G401 (cell line): ENCODE data around the gene MKNK2. TPM values are rescaled to one million over a fixed set of nuclear protein-coding genes. Genes with fewer than 3 reads are reported as not detected.

Experiments used
- DNase-seq: peaks from one replicate; pipeline ENCODE4 v3.0.0-alpha.2; 2015; ENCODE audit warnings: low spot score
- in situ Hi-C: cut with HindIII; loops from 2 replicates; pipeline ENCODE4 v1.10.0; 2016; ENCODE audit warnings: low sequenced_read_pairs, mixed read lengths
- total RNA-seq: library from RNA; depleted of rRNA; stranded (reverse); fragments of >200 nt; shearing (Covaris generic); gene quantifications from 2 replicates; pipeline ENCODE4 v1.2.3, GENCODE V29; 2014

Gene MKNK2
- total RNA-seq, 1 experiment from 2014 or later: 118 TPM

DNA sequence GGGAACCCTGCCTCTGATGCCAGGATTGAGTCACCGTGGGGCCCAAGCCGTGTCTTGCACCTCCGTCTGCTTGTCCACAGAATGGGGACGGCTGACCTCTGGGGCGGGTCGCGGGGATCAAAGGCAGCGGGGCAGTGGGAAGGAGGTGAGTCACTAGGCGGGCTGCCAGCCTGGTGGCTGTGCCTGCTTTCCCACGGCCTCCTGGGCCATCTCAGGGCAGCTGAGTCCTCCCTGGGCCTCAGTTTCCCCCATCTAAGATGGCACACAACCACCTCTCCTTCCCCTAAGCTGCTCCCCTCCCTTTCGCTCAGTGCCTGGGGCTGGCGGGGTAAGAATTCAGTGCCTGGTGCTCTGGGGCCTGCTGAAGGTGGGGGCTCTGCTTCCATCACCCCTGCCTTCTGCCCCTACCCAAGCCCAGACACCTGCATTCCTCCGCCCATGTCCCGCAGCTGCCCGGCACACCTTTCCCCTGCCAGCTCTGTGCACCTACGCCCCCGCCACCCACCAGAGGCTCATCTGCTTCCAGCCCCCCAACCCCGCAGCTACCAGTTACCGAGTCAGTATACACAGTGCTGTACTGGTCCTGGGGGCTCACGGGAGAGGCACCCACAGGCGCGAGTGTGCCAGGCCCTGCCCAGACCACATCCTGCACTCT is 3.5 kb downstream of the MKNK2 start:
- in situ Hi-C loops: no loop called here
- DNase-seq: no peak

DNA sequence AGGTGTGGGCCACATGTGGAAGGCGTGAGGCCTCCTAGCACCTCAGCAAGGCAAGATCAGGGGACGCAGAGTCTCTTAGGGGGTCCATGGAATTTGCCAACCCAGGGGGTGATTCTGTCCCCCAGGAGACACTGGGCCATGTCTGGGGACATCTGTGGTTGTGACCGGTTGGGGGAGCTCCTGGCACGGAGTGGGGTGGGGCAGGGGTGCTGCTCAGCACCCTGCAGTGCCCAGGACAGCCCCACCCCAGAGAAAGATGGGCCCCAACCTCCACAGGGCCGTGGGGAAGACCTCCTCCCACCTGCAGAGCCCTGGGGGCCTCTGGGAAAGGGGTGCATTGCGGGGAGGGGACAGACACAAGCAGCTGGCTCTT is 4.0 kb downstream of the MKNK2 start:
- no peak for DNase-seq
- in situ Hi-C loops: no loop called here

DNA sequence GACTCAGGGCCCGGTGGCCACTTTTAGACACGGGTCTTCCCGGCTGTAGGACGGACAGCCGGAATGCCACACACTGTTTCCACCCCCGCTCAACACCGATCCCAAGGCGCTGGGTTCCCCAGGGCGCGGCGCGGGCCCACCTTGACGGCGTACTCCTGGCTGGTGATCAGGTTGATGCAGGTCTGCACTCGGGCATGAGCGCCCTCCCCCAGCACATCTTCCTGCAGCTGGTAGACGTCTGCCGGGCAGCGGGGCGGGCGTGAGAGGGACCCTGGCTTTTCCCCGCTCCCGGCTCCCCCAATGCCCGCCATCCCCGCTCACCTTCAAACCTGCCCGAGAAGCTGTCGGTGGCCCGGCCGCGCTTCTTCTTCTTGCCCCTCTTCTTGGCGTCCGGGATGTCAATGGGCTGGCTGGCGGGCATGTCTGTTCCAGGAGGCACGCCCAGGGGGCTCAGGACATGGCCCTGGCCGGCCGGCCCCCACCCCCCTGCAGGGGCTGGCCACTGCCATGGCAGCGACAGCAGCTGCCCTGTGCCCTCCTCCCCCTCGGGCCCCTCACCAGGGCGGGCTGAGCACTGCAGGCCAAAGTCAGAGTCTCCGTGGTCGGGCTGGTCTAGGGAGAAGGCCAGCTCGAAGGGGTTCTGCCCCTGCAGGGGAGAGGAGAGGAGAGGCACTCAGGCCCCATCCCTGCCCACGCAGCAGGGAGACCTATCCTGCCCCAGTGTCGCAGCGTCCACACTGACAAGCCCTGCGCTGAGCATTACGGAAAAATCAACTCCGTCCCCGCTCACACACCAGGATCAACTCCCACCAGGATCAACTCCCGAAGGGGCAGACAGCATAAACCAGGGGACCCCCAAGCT is 4.8 kb downstream of the MKNK2 start:
- in situ Hi-C loops: no loop called here

DNA sequence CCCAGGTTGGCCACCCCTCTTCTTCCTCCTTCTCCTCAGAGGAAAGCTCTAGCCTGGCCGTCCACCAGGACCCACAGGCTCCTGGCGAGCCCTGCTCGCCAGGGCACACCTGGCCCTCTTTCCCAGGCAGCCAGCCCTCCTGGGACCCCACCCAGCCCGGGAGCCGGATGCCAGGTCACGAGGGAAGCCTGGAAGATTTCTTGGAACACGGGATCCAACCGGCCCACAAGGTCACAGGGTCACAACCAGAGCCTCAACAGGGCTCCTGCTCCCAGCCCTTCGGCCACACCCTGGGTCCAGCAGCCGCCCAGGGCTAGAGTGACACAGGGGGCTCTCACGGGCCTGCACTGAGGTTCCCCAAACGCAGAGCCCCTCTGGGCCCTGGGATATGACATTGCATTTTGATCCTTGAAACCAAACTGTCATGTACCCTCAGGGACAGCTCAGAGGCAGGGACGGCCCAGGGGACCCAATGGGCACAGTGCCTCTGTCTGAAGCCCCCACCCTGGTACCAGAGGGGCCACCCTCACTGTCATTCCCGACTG is 5.5 kb downstream of the MKNK2 start:
- no peak for DNase-seq
- in situ Hi-C loops: no loop called here

More for the DNA sequence above, 4.8 kb downstream of the MKNK2 start:
- no peak for DNase-seq

DNA sequence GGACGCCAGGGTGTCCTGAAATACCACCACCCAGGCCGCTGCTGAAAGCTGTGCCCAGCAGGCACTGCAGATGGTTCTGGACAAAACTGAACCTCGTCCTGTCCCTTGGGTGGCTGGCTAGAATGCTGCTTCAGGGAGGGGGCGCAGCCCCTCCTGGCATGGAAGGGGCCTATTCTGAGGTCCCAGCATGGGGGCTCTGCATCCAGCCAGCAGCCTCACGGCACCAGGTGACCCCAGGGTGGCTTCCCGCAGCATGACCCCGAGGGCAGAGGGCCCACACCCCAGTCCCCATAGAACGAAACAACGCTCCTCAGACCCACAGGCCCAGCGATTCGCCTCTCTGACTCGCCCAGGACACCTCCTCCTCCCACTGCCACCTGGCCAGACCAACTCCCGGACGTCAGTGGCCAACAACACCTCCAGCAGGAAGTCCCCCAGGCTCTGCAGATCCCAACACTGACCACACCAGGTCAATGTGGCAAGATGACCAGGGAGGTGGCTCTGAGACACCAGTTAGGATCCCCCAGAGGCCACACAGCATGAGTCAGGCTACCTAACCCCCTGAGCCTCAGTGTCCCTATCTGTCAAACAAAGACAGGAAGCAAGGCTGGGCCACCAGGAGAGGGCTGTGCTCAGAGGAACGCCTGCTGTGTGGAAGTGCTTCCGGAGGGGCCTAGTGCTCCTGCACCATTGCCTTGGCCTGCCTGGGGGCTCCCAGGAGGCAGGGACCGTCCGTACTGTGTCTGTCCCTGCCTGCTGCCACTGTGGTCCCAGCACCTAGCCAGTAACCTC is 6.1 kb downstream of the MKNK2 start:
- no peak for DNase-seq
- in situ Hi-C loops: no loop called here

DNA sequence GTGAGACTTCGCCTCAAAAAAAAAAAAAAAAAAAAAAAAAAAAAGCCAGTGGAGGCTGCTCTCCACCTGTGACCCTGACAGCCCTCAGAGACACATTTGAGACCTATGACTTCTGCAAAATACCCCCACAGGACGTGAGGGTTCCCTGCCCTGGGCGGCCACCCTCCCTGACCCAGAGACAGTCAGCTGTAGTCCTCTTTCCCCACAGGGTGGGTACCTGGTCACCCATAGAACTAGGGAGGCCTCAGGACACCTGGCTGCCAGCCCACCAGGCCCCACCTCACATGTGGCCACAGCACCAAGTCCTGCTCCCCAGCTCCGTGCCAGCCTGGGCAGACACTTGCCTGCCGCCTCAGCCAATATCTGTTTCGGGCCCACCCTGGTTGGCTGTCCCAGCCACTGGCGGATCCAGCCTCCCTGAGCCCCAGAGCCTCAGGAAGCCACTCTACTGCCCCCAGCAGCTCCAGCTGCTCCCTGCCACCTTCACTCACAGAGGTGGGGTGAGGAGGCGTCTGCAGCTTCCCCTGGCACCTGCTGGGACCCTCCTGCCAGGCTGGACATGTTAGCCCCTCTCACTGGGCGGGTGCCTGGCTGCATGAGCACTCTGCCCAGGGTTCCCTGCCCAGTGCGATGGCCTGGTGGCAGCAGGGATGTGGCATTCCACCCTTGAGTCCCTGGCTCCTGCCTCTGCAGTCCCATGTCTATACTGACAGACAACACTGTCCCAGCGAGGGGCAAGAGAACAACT is 6.9 kb downstream of the MKNK2 start:
- DNase-seq: no peak
- in situ Hi-C loops: no loop called here

DNA sequence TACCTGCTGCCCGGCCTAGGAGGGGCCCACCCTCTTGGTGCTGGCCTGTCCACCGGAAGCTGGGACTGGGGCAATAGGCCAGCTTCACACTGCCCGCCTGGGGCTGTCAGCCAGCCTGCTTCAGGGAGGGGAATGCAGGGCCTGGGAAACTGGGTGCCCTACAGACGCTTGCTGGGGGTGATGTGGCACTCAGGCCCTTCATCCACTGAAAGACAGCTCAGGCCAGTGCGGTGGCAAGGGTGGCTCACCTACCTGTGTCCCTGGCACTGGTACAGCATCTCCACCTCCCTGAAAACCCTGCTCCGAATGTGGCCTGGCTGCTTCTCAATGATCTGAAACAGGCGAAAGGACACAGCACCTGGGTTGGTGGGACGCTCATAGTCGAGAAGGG is 7.8 kb downstream of the MKNK2 start:
- no peak for DNase-seq
- in situ Hi-C loops: no loop called here

DNA sequence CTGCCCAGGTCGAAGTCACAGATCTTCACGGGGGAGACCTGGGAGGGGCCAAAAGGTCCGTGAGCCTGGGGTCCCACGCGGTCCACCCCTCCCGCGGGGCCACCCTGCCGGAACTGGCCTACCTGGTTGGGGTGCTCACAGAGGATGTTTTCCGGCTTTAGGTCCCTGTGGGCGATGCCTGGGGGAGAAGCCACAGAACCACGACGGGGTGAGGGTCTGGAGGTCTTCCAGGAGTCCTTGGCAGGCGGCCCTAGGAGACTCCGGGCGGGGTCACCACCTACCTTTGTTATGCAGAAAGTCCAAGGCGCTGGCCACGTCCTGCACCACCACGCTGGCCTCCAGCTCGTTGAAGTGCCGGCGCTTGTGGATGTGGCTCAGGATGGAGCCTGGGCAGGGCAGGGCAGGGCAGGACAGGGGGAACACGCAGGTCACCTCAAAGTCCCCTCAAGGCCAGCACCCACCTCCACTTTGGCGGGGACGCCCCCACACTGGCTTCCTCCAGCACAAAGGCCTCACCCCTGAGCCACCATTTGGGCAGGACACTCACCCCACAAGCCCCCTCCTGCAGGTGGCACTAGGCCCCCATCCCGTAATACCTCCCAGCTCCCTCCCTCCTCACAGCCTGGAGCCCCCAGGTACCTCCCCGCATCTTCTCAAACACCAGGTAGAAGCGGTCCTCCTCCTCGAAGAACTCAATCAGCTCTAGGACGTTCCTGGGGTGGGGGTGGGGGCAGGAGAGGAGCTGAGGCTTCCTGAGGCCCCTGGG is 8.4 kb downstream of the MKNK2 start:
- in situ Hi-C loops: no loop called here
- peak; percentile 61 for DNase-seq

DNA sequence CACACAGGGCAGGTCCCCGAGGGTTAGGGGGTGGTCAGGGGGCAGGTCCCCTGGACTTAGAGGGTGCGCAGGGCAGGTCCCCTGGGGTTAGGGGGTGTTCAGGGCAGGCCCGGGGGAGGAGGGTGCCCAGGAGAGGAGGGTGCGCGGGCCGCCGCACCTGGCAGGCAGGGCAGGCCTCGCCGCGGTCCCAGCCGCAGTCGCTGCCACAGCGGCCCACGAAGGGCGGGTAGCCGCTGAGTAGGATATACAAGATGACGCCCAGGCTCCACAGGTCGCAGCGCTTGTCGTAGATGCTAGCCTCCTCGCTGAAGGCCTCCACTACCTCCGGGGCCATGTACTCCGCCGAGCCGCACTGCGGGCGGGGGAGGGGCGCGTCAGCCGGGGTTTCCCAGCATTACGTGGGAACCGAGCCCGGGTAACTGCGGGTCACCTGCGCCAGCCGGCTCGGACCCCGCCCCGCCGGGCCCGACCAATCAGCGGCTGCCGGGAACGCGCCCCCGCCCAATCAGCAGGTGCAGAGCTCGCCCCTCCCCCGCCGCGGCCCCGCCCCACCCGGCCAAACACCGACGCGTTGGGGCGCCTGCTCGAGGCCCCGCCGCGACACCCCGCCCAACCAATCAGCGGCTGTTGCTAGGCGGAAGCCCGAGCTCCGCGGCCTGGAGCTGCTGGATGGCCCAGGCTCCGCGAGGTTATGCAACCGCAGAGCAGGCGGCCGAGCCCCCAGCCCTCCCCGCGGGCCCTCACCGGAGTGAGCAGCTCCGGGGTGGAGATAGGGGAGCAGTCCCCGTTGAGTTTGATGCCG is 9.2 kb downstream of the MKNK2 start:
- DNase-seq: peak; percentile 95
- in situ Hi-C loops: no loop called here

DNA sequence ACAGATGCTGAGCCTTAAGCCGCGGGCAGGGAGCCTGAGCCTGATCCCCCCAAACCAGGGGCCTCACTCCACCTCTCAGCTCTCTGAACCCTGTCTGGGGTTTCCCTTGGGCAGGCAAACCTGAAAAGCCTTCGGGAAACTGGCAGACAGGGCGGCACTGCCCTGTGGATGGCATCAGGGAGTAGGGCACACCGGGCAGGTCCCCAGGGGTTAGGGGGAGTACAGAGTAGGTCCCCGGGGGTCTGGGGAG is 9.7 kb downstream of the MKNK2 start:
- in situ Hi-C loops: no loop called here
- DNase-seq: no peak

DNA sequence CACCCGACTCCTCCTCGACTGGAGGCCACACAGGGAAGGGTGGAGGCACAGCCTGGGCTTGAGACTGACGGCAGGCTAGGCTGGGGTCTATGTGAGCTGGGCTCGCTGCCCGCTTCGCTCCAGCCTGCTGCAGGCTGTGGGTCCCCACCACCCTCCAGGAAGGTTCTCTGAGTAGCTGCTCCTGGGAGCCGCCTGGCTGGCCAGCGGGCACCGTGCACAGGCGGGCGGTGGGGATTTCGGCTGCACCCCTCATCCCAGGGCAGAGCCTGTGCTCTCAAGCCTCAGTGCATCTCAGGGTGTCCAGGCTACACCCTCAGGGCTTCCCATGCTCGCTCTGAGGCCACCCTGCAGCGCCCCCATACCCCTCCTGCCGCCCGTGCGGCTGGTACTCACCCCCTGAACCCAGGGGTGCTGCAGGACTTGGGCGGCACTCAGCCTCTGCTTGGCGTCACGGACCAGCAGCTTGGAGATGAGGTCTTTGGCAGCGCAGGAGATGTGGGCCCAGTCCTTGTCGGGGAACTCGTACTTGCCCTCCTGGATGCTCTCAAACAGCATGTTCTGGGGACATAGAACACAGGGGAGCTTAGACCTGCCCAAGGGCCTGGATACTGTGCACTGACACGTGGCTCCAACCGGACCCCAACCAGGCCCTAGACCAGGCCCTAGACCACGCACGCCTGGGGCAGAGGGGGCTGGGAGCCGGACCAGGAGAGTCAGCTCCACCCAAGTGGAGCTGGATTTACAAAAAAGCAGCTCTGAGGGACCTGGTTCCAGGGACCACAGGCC is 10.2 kb downstream of the MKNK2 start:
- in situ Hi-C loops: no loop called here

DNA sequence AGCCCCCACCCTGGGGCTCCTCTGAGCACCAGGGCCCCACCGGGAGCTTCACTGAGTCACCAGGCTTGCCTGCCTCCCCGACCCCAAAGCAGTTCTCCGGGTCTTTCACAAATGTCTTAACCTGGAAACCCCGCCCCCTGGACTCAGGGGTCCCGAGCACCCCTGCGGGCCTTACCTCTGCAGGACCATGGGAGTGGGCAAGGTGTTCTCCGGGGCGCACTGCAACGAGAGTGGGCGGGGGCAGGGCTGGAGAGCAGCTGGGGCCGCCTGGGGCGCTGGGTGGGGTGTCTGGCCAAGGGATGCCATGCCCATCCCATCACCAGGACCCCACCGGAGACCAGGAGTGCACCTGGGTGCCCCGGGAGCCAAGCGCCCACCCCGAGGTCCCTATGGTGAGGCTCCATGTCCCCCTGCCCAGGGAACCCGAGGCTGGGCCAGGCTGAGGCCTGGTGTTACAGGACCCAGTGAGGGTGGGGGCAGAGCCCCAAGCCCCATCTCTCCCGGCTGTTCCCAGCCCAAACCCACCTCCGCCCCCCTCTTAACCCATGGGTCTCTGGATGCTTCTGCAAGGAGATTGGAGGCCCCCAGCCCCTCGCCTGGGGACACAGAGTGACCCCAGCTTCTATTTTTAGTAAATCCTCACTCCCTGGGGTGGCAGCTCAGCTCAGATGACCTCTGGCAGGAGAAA is 10.9 kb downstream of the MKNK2 start:
- no peak for DNase-seq
- in situ Hi-C loops: no loop called here

More for the DNA sequence above, 10.2 kb downstream of the MKNK2 start:
- no peak for DNase-seq

DNA sequence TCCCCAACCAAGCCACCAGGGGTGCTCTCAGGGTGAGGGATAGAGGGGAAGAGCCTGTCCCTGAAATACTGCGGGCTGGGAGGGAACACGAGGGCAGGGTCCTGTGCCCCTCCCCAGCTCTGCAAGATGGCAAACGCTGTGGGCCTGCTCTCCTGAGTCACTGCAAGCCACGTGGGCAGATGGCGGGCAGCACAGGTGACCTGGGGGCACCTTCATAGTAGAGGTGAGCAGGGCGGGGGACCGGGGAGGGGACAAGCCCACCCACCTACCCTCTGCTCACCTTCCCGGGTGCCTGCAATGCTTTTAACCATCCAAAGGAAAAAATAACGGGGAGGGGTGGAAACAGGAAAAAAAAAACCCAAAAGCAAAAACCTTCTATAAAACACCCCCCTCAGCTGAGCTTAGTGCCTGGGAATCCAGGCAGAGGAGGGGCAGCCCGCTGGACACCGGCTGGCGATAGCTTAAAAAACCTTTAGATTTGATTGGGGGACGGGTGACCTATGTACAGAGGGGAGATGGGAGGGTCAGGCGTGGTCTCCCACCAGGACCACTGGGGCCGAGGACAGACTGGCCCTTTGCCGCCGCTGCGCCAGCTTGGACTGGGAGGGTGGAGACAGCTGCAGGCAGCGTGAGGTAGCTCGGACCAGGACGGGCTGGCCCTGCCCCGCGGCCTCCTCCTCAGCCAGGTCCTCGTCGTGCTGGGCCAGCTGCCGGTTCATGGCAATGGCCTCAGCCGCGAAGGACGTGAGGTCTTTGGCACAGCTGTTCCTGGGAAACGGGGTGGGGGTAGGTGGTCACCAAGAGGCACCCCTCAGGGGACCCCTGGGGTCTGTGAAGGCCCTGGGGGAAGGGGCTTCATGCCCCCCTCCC is 11.7 kb downstream of the MKNK2 start:
- no peak for DNase-seq

DNA sequence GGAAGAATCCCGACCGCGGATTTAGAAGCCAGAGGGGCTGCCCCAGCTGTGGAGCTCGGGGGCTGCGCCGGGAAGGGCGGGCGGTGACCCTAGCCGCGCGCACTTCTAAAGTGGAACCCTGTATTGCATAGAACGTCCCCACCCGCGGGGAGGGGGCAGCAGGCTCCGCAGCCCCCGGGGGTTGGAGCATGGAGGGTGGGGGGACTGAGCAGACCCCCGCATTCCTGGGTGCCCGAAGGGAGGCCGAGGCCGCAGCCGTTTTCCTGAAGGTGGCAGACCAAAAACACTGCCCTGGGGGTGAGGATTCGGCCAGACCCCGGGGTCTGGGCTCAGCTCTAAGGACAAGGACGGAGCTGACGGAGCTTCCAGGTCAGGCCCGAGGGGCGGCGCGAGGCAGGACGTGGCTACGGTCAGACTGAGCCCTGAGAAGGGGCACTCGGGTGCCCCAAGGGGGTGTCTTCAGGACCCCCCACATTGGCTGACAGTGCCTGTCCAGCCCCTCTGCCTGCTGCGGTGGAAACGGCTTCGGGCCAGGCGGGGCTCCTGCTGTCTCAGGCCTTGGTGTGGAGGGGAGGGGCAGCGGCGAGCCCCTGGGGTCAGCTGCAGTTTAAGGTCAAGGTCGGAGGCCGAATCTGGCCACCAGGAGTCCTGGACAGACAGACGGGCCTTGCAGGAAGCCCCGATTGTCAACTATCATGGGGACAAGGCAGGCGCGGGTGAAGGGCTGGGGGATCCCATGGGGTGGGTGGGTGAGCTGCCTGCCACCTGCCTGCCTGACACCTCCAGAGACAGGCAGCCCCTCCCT is 12.6 kb downstream of the MKNK2 start:
- no peak for DNase-seq
- in situ Hi-C loops: no loop called here

More for the DNA sequence above, 11.7 kb downstream of the MKNK2 start:
- in situ Hi-C loops: no loop called here

DNA sequence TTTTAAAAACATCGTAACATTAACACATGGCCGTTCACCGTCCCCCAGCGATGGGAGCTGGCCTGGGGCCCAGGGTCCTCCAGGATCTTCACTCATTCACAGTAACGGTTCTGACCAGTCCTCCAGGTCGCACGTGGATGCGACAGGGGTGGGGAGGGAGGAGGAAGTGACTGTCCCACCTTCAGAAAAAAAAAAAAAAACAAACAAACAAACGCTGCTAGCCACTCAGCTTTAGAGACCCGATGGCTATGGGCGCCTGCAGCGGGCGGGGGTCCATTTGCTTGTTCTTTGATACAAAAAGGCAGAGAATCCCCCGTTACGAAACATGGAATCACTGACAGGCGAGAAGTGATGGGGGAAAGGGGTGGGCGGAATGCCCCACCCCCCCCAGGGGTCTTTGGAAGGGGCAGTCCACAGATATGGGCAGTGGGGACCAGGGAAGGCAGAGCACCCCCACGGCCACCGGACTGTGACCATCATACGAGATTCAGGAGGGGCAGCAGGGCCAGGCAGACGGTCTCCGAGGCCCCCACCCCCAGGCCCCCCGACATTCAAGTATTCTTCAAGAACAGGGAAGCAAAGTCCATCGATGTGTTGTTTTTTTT is 13.3 kb downstream of the MKNK2 start:
- in situ Hi-C loops: no loop called here
- DNase-seq: no peak
